ENCODE measurements around the gene POLR2I. TPM values are rescaled to one million over a fixed set of nuclear protein-coding genes. Genes with fewer than 3 reads are reported as not detected.

Gene POLR2I
- total and polyA plus RNA-seq, 2 donors (not counting 1 experiment from before 2014, with no cell fraction given) = 33.4 to 39.1 TPM

DNA sequence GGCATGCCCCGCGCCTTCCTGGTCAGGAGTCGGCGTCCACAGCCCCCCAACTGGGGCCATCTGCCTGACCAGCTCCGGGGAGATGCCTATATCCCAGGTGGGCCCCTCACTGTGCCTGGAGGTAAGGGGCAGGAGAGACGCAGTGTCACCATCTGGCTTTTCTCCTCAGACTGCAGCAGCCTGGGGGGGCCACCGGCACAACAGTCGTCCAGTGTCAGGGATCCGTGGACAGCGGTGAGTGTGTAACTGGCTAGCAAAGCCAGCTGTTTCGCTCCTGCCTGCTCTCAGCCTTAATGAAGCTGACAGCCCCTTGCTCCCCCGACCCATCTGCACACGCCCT, 3.5 kb downstream of the POLR2I start:
- no peak overlapping the region for H2AFZ ChIP-seq (ENCODE audit: insufficient read depth, low read depth, low read length, poor library complexity, severe bottlenecking)
- no peaks in the 10 kb centered on the region for H3K27me3 ChIP-seq (replicated peaks in 1 of 4; ENCODE audit: control extremely low read depth in 1 of 4, control insufficient read depth in 3 of 4, insufficient read depth in 4 of 4, low read length in 3 of 4)
- 79% methylated on average over 12 of the region's 13 CpGs for WGBS (ENCODE audit: insufficient coverage)
- H3K4me1 Mint-ChIP-seq = peaks cover 28% of the 10 kb centered on the region
- H3K4me3 ChIP-seq (ENCODE audit: control extremely low read depth in 1 of 5, extremely low read depth in 1 of 5, insufficient read depth in 1 of 5, low read depth in 2 of 5, low read length in 4 of 5) = no peak overlapping the region
- H3K9me3 ChIP-seq (ENCODE audit: control extremely low read depth in 1 of 3, control insufficient read depth in 2 of 3, insufficient read depth in 1 of 3, low read length in 2 of 3) = peaks cover 0 to 12% (median 0%) of the 10 kb centered on the region in 3 donors
- H3K27me3 Mint-ChIP-seq = no peaks in the 10 kb centered on the region
- ChIA-PET CTCF (no interaction called here), POLR2A (no interaction called here)
- no peak overlapping the region for H3K9ac ChIP-seq (ENCODE audit: low read length)
- no peaks in the 10 kb centered on the region for H3K9me3 Mint-ChIP-seq (ENCODE audit: insufficient read depth)
- no peak for DNase-seq
- no peak overlapping the region for H3K4me3 Mint-ChIP-seq
- H3K4me2 ChIP-seq (replicated peaks; ENCODE audit: low read depth, low read length, poor library complexity, severe bottlenecking) = no peak overlapping the region
- ATAC-seq (ENCODE audit: low read depth) = no peak
- intact Hi-C loops (cut with micrococcal nuclease) = loop anchor here (10.0 kb wide), 1 partner anchor 466 kb away; the partner anchor contains the start of genes COX6B1 and ETV2
- peaks cover 19% of the 10 kb centered on the region for H3K79me2 ChIP-seq (ENCODE audit: control insufficient read depth, insufficient read depth, low read length)
- no peak overlapping the region for H3K27ac Mint-ChIP-seq
- H3K36me3 ChIP-seq (replicated peaks in 1 of 2; ENCODE audit: control extremely low read depth in 1 of 2, control insufficient read depth in 1 of 2, extremely low read depth in 1 of 2, insufficient read depth in 2 of 2, low read length in 1 of 2) = peaks cover 0 to 14% of the 10 kb centered on the region in 2 experiments
- no peak for TF ChIP-seq EZH2 (IDR thresholded peaks at IDR 0.05; ENCODE audit: borderline replicate concordance, insufficient read depth, low read depth, low read length, poor library complexity, severe bottlenecking)
- TF ChIP-seq, protein P1, sequence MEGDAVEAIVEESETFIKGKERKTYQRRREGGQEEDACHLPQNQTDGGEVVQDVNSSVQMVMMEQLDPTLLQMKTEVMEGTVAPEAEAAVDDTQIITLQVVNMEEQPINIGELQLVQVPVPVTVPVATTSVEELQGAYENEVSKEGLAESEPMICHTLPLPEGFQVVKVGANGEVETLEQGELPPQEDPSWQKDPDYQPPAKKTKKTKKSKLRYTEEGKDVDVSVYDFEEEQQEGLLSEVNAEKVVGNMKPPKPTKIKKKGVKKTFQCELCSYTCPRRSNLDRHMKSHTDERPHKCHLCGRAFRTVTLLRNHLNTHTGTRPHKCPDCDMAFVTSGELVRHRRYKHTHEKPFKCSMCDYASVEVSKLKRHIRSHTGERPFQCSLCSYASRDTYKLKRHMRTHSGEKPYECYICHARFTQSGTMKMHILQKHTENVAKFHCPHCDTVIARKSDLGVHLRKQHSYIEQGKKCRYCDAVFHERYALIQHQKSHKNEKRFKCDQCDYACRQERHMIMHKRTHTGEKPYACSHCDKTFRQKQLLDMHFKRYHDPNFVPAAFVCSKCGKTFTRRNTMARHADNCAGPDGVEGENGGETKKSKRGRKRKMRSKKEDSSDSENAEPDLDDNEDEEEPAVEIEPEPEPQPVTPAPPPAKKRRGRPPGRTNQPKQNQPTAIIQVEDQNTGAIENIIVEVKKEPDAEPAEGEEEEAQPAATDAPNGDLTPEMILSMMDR (IDR thresholded peaks at IDR 0.05) = no peak
- peaks cover 13 to 17% of the 10 kb centered on the region in 2 donors for H3K4me1 ChIP-seq (ENCODE audit: control insufficient read depth in 2 of 2, insufficient read depth in 2 of 2, low read length in 2 of 2)
- peaks cover 7% of the 10 kb centered on the region for H4K20me1 ChIP-seq (ENCODE audit: control insufficient read depth, insufficient read depth, low read length, poor library complexity, severe bottlenecking)
- no peak overlapping the region for H3K27ac ChIP-seq (ENCODE audit: low read length in 2 of 2)

DNA sequence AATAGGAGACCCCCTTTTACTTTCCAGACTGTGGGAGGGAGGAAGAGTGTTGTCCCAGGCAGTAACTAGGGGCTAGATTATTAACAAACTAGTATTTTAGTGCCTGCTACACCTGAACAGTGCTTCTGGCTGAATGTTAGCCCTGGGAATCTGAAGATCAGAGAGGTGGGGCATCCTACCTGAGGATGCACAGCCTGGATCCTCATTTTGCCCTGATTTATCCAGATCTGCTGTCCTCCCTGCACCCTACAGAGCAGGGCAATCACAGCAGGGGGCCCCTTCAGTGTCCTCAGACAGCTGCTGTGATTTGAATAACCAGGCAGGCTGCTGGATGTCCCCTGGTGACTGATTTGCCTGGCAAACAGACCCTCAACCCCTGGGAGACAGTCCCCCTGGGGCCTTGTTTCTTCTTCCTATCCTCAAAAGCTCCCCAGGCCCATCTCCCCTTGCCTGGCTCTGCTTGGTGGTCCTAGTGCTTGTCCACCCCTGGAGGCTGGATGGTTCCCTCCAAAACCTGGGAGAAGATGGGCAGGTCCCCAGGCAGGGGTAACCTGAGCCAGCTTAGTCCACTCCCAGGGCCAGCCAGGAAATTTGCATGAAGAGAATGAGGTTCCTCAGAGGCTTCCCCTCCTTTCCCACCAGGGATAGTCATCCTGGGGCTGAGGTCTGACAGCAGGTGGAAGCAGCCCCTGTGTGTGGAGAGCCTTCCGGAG, 4.0 kb downstream of the POLR2I start, which contains the start of gene OVOL3:
Gene OVOL3, plus strand, starts transcription at position 657 of the 713 bp plus-strand sequence. CDS start 60 bp downstream, outside the sequence.
- H3K27ac ChIP-seq (ENCODE audit: low read length in 2 of 2) = no peak within 1 kb of the TSS
- peaks cover 13% of the 10 kb centered on the region for H3K79me2 ChIP-seq (ENCODE audit: control insufficient read depth, insufficient read depth, low read length)
- intact Hi-C loops (cut with micrococcal nuclease) = loop anchor here (10.0 kb wide), 1 partner anchor 466 kb away; the partner anchor contains the start of genes COX6B1 and ETV2
- H3K9ac ChIP-seq (ENCODE audit: low read length) = no peak within 1 kb of the TSS
- H3K27ac Mint-ChIP-seq = no peak within 1 kb of the TSS
- H3K4me1 Mint-ChIP-seq = peaks cover 25% of the 10 kb centered on the region
- no peak for ATAC-seq (ENCODE audit: low read depth)
- CTCF ChIA-PET = no interaction called here
- no peaks in the 10 kb centered on the region for H3K27me3 Mint-ChIP-seq
- H3K4me1 ChIP-seq (ENCODE audit: control insufficient read depth in 2 of 2, insufficient read depth in 2 of 2, low read length in 2 of 2) = peaks cover 9 to 12% of the 10 kb centered on the region in 2 donors
- peaks cover 0 to 12% (median 0%) of the 10 kb centered on the region in 3 donors for H3K9me3 ChIP-seq (ENCODE audit: control extremely low read depth in 1 of 3, control insufficient read depth in 2 of 3, insufficient read depth in 1 of 3, low read length in 2 of 3)
- no peak within 1 kb of the TSS for H3K4me3 ChIP-seq (ENCODE audit: control extremely low read depth in 1 of 5, extremely low read depth in 1 of 5, insufficient read depth in 1 of 5, low read depth in 2 of 5, low read length in 4 of 5)
- H2AFZ ChIP-seq (ENCODE audit: insufficient read depth, low read depth, low read length, poor library complexity, severe bottlenecking) = no peak within 1 kb of the TSS
- H4K20me1 ChIP-seq (ENCODE audit: control insufficient read depth, insufficient read depth, low read length, poor library complexity, severe bottlenecking) = peaks cover 7% of the 10 kb centered on the region
- H3K36me3 ChIP-seq (replicated peaks in 1 of 2; ENCODE audit: control extremely low read depth in 1 of 2, control insufficient read depth in 1 of 2, extremely low read depth in 1 of 2, insufficient read depth in 2 of 2, low read length in 1 of 2) = peaks cover 0 to 14% of the 10 kb centered on the region in 2 experiments
- H3K4me3 Mint-ChIP-seq = peak within 1 kb of the TSS; percentile 1
- H3K9me3 Mint-ChIP-seq (ENCODE audit: insufficient read depth) = no peaks in the 10 kb centered on the region
- no peak for DNase-seq
- POLR2A ChIA-PET = no interaction called here
- no peak within 1 kb of the TSS for H3K4me2 ChIP-seq (replicated peaks; ENCODE audit: low read depth, low read length, poor library complexity, severe bottlenecking)
- WGBS (ENCODE audit: insufficient coverage) = 60% methylated on average over 1 of the region's 1 CpG
- TF ChIP-seq, protein P1 (IDR thresholded peaks at IDR 0.05) = no peak
- TF ChIP-seq EZH2 (IDR thresholded peaks at IDR 0.05; ENCODE audit: borderline replicate concordance, insufficient read depth, low read depth, low read length, poor library complexity, severe bottlenecking) = no peak
- no peaks in the 10 kb centered on the region for H3K27me3 ChIP-seq (replicated peaks in 1 of 4; ENCODE audit: control extremely low read depth in 1 of 4, control insufficient read depth in 3 of 4, insufficient read depth in 4 of 4, low read length in 3 of 4)
